ENCODE results near the gene C4A. TPM values are rescaled to one million over a fixed set of nuclear protein-coding genes. Genes with fewer than 3 reads are reported as not detected.
"Not testable (repeated sequence)": the region's sequence is repeated elsewhere in the genome, so short reads cannot be mapped to it uniquely, and the experiment has no call there.

Gene C4A
- total and polyA plus RNA-seq, 2 of the 8 experiments (the other 6 are each of a cell fraction or from before 2014, with no cell fraction given): 0.62 to 2.4 TPM

- H3K56ac ChIP-seq (replicated peaks; ENCODE audit: insufficient read length, low read depth, low read length); H3K4me3 ChIP-seq (ENCODE audit: extremely low read depth in 1 of 4, insufficient read depth in 2 of 4, low read depth in 3 of 4, low read length in 4 of 4); H3K79me2 ChIP-seq (ENCODE audit: control insufficient read depth in 1 of 2, insufficient read depth in 2 of 2, low read length in 2 of 2); H3K14ac ChIP-seq (ENCODE audit: insufficient read length); H4K5ac ChIP-seq (ENCODE audit: insufficient read length, low read depth, low read length); H2AK5ac ChIP-seq (ENCODE audit: low read depth, low read length); H3K9ac ChIP-seq (replicated peaks in 1 of 4; ENCODE audit: extremely low read depth in 1 of 4, low read depth in 3 of 4, low read length in 3 of 4); H2BK5ac ChIP-seq (ENCODE audit: low read depth, low read length); H2BK20ac ChIP-seq (ENCODE audit: low read length); FAIRE-seq; H4K8ac ChIP-seq (ENCODE audit: extremely low read depth, insufficient read depth, low read length); H3K27me3 ChIP-seq (replicated peaks in 1 of 4; ENCODE audit: control insufficient read depth in 3 of 4, extremely low read depth in 1 of 4, insufficient read depth in 3 of 4, low read length in 3 of 4); POLR2A ChIA-PET (ENCODE audit: partially characterized antibody); H4K20me1 ChIP-seq (replicated peaks in 1 of 2; ENCODE audit: control insufficient read depth in 1 of 2, insufficient read depth in 2 of 2, low read length in 2 of 2); H3K36me3 ChIP-seq (ENCODE audit: control insufficient read depth in 2 of 4, insufficient read depth in 4 of 4, low read length in 3 of 4); H3K4me1 ChIP-seq (replicated peaks in 1 of 4; ENCODE audit: control insufficient read depth in 3 of 4, insufficient read depth in 4 of 4, low read length in 3 of 4); H3K23ac ChIP-seq (ENCODE audit: insufficient read length); H3K18ac ChIP-seq (ENCODE audit: extremely low read depth, low read length); H3K4ac ChIP-seq (replicated peaks; ENCODE audit: insufficient read length, low read depth, low read length); H2BK15ac ChIP-seq (ENCODE audit: low read length); CTCF ChIA-PET (ENCODE audit: partially characterized antibody); H3K4me2 ChIP-seq (ENCODE audit: insufficient read depth in 1 of 2, low read depth in 2 of 2, low read length in 2 of 2); H4K91ac ChIP-seq (replicated peaks; ENCODE audit: insufficient read length, low read length); H3K79me1 ChIP-seq (ENCODE audit: low read depth, low read length); H2AFZ ChIP-seq (ENCODE audit: low read length); H2BK120ac ChIP-seq (replicated peaks; ENCODE audit: low read depth, low read length); H3K9me3 ChIP-seq (ENCODE audit: insufficient read depth in 2 of 2, low read depth in 1 of 2, low read length in 1 of 2); H3K27ac ChIP-seq (ENCODE audit: low read depth, low read length); DNase-seq (ENCODE audit: low read depth in 1 of 2, low spot score in 2 of 2); H2BK12ac ChIP-seq (ENCODE audit: low read depth, low read length); H3K23me2 ChIP-seq (ENCODE audit: low read depth, low read length): not testable (repeated sequence)
- no CpG with 5 or more reads among the region's 24 CpGs for WGBS, 2 experiments (ENCODE audit: extremely low coverage in 1 of 2, insufficient coverage in 1 of 2, insufficient read length in 1 of 2, insufficient replicate concordance in 2 of 2, low coverage in 1 of 2, low lambda C conversion rate in 2 of 2, missing lambda C conversion rate in 1 of 2)
Observed at GRCh38 chr6:32008037-32008436, 26.2 kb downstream of the C4A start.

GRCh38 chr6:32008616-32009015, 26.8 kb downstream of the C4A start:
- H3K23ac ChIP-seq (ENCODE audit: insufficient read length); H3K79me2 ChIP-seq (ENCODE audit: control insufficient read depth in 1 of 2, insufficient read depth in 2 of 2, low read length in 2 of 2); H3K56ac ChIP-seq (replicated peaks; ENCODE audit: insufficient read length, low read depth, low read length); H3K27me3 ChIP-seq (replicated peaks in 1 of 4; ENCODE audit: control insufficient read depth in 3 of 4, extremely low read depth in 1 of 4, insufficient read depth in 3 of 4, low read length in 3 of 4); H2BK20ac ChIP-seq (ENCODE audit: low read length); H3K4ac ChIP-seq (replicated peaks; ENCODE audit: insufficient read length, low read depth, low read length); H2AK5ac ChIP-seq (ENCODE audit: low read depth, low read length); CTCF ChIA-PET (ENCODE audit: partially characterized antibody); H3K36me3 ChIP-seq (ENCODE audit: control insufficient read depth in 2 of 4, insufficient read depth in 4 of 4, low read length in 3 of 4); H3K4me1 ChIP-seq (replicated peaks in 1 of 4; ENCODE audit: control insufficient read depth in 3 of 4, insufficient read depth in 4 of 4, low read length in 3 of 4); H4K91ac ChIP-seq (replicated peaks; ENCODE audit: insufficient read length, low read length); H2BK120ac ChIP-seq (replicated peaks; ENCODE audit: low read depth, low read length); H2BK15ac ChIP-seq (ENCODE audit: low read length); H4K8ac ChIP-seq (ENCODE audit: extremely low read depth, insufficient read depth, low read length); POLR2A ChIA-PET (ENCODE audit: partially characterized antibody); FAIRE-seq; H3K18ac ChIP-seq (ENCODE audit: extremely low read depth, low read length); H3K9ac ChIP-seq (replicated peaks in 1 of 4; ENCODE audit: extremely low read depth in 1 of 4, low read depth in 3 of 4, low read length in 3 of 4); H3K4me2 ChIP-seq (ENCODE audit: insufficient read depth in 1 of 2, low read depth in 2 of 2, low read length in 2 of 2); H3K79me1 ChIP-seq (ENCODE audit: low read depth, low read length); H2AFZ ChIP-seq (ENCODE audit: low read length); H3K23me2 ChIP-seq (ENCODE audit: low read depth, low read length); H3K14ac ChIP-seq (ENCODE audit: insufficient read length); H2BK12ac ChIP-seq (ENCODE audit: low read depth, low read length); DNase-seq (ENCODE audit: low read depth in 1 of 2, low spot score in 2 of 2); H4K20me1 ChIP-seq (replicated peaks in 1 of 2; ENCODE audit: control insufficient read depth in 1 of 2, insufficient read depth in 2 of 2, low read length in 2 of 2); H4K5ac ChIP-seq (ENCODE audit: insufficient read length, low read depth, low read length); H3K9me3 ChIP-seq (ENCODE audit: insufficient read depth in 2 of 2, low read depth in 1 of 2, low read length in 1 of 2); H3K4me3 ChIP-seq (ENCODE audit: extremely low read depth in 1 of 4, insufficient read depth in 2 of 4, low read depth in 3 of 4, low read length in 4 of 4); H3K27ac ChIP-seq (ENCODE audit: low read depth, low read length); H2BK5ac ChIP-seq (ENCODE audit: low read depth, low read length): not testable (repeated sequence)
- no CpG with 5 or more reads among the region's 12 CpGs for WGBS, 2 experiments (ENCODE audit: extremely low coverage in 1 of 2, insufficient coverage in 1 of 2, insufficient read length in 1 of 2, insufficient replicate concordance in 2 of 2, low coverage in 1 of 2, low lambda C conversion rate in 2 of 2, missing lambda C conversion rate in 1 of 2)

Data from H1 (cell line).